CD4-positive, alpha-beta T cell treated with Interleukin-10 for 1 hour (primary cell): ENCODE results near the gene SLIT1.
A peak's percentile ranks its signal among the peaks of the same experiment; 100 is the strongest.
"Not testable (repeated sequence)": the region's sequence is repeated elsewhere in the genome, so short reads cannot be mapped to it uniquely, and the experiment has no call there.

Experiments used
- DNase-seq: peaks from one replicate; pipeline ENCODE4 v3.0.0-alpha.2; 2020

Gene SLIT1

GRCh38 chr10:97038688-97039087 lies 147.1 kb downstream of the SLIT1 start:
- no peak for DNase-seq

- DNase-seq = peak; percentile 65
Observed at GRCh38 chr10:97037365-97038361, 148.1 kb downstream of the SLIT1 start.

- no peak for DNase-seq
Observed at GRCh38 chr10:97034958-97035769, 150.6 kb downstream of the SLIT1 start.

GRCh38 chr10:97034301-97034700 lies 151.5 kb downstream of the SLIT1 start:
- DNase-seq = no peak

- not testable (repeated sequence) for DNase-seq
Observed at GRCh38 chr10:97033841-97034240, 151.9 kb downstream of the SLIT1 start.

GRCh38 chr10:97032624-97033023 lies 153.1 kb downstream of the SLIT1 start:
- DNase-seq = no peak

- DNase-seq = no peak
Observed at GRCh38 chr10:97031459-97031858, 154.3 kb downstream of the SLIT1 start.

GRCh38 chr10:97030894-97031293 lies 154.9 kb downstream of the SLIT1 start:
- DNase-seq = no peak

GRCh38 chr10:97029271-97029670 lies 156.5 kb downstream of the SLIT1 start:
- no peak for DNase-seq

- DNase-seq = no peak
Observed at GRCh38 chr10:97028832-97029178, 157.0 kb downstream of the SLIT1 start.

GRCh38 chr10:97028126-97028831 lies 157.5 kb downstream of the SLIT1 start:
- DNase-seq = no peak

GRCh38 chr10:97025613-97026242 lies 160.0 kb downstream of the SLIT1 start:
- peak; percentile 47 for DNase-seq

- no peak for DNase-seq
Observed at GRCh38 chr10:97024168-97025073, 161.3 kb downstream of the SLIT1 start.

GRCh38 chr10:97023401-97024167 lies 162.2 kb downstream of the SLIT1 start:
- no peak for DNase-seq

- DNase-seq = no peak
Observed at GRCh38 chr10:97022616-97023015, 163.1 kb downstream of the SLIT1 start.

- DNase-seq = no peak
Observed at GRCh38 chr10:97020452-97021400, 165.0 kb downstream of the SLIT1 start.

- DNase-seq = no peak
Observed at GRCh38 chr10:97019213-97019844, 166.4 kb downstream of the SLIT1 start.

- no peak for DNase-seq
Observed at GRCh38 chr10:97018251-97019212, 167.2 kb downstream of the SLIT1 start.
